GM21619 (cell line): ENCODE data around the gene KRT71.
"Not testable (repeated sequence)": the region's sequence is repeated elsewhere in the genome, so short reads cannot be mapped to it uniquely, and the experiment has no call there.

Experiments used
- ATAC-seq: cut with Tn5 transposase; IDR thresholded peaks from one replicate; pipeline ENCODE4 v1.9.1; 2021; ENCODE audit not compliant: unreplicated experiment

The KRT71 gene

GRCh38 chr12:52522346-52523011 lies 30.5 kb downstream of the KRT71 start:
- ATAC-seq: no peak

- no peak for ATAC-seq
Measured at GRCh38 chr12:52521568-52522266, 31.2 kb downstream of the KRT71 start.

- ATAC-seq: no peak
Measured at GRCh38 chr12:52521175-52521567, 31.8 kb downstream of the KRT71 start.

GRCh38 chr12:52519826-52520662 lies 32.9 kb downstream of the KRT71 start, which contains the start of gene KRT5:
Gene KRT5 (minus strand): TSS chr12:52520394. CDS start chr12:52520296, 98 bp downstream.
- no peak for ATAC-seq

- ATAC-seq: no peak
Measured at GRCh38 chr12:52519387-52519703, 33.6 kb downstream of the KRT71 start.

GRCh38 chr12:52518574-52519386 lies 34.2 kb downstream of the KRT71 start:
- ATAC-seq: no peak

GRCh38 chr12:52517888-52518287 lies 35.1 kb downstream of the KRT71 start:
- no peak for ATAC-seq

GRCh38 chr12:52517005-52517835 lies 35.7 kb downstream of the KRT71 start:
- ATAC-seq: no peak

GRCh38 chr12:52515927-52516831 lies 36.8 kb downstream of the KRT71 start:
- ATAC-seq: no peak

GRCh38 chr12:52515319-52515646 lies 37.7 kb downstream of the KRT71 start:
- ATAC-seq: no peak

- ATAC-seq: no peak
Measured at GRCh38 chr12:52514471-52515318, 38.2 kb downstream of the KRT71 start.

GRCh38 chr12:52513736-52514135 lies 39.2 kb downstream of the KRT71 start:
- ATAC-seq: no peak

GRCh38 chr12:52508211-52508610 lies 44.7 kb downstream of the KRT71 start:
- ATAC-seq: no peak

GRCh38 chr12:52506858-52507715 lies 45.9 kb downstream of the KRT71 start:
- ATAC-seq: no peak

- no peak for ATAC-seq
Measured at GRCh38 chr12:52502877-52503276, 50.1 kb downstream of the KRT71 start.

GRCh38 chr12:52501490-52501889 lies 51.5 kb downstream of the KRT71 start:
- no peak for ATAC-seq

GRCh38 chr12:52500574-52500973 lies 52.4 kb downstream of the KRT71 start:
- not testable (repeated sequence) for ATAC-seq
